Retinal pigment epithelial cell (primary cell): ENCODE results near the gene CAPN7.
A peak's percentile ranks its signal among the peaks of the same experiment; 100 is the strongest.

Source experiments
- DNase-seq: peaks from one replicate; pipeline ENCODE4 v3.0.0-alpha.2; 2010; ENCODE audit warnings: low read depth
- H3K4me3 ChIP-seq: 2 replicates; pipeline ENCODE4 v1.5.1; 2011; ENCODE audit warnings: mild to moderate bottlenecking, low read length, control low read depth, moderate library complexity
- TF ChIP-seq, protein P1 (sequence below): conservative IDR thresholded peaks from 2 replicates; pipeline ENCODE4 v1.5.1; 2011; ENCODE audit warnings: low read depth, low read length, control low read depth, inconsistent platforms

Gene CAPN7

DNA sequence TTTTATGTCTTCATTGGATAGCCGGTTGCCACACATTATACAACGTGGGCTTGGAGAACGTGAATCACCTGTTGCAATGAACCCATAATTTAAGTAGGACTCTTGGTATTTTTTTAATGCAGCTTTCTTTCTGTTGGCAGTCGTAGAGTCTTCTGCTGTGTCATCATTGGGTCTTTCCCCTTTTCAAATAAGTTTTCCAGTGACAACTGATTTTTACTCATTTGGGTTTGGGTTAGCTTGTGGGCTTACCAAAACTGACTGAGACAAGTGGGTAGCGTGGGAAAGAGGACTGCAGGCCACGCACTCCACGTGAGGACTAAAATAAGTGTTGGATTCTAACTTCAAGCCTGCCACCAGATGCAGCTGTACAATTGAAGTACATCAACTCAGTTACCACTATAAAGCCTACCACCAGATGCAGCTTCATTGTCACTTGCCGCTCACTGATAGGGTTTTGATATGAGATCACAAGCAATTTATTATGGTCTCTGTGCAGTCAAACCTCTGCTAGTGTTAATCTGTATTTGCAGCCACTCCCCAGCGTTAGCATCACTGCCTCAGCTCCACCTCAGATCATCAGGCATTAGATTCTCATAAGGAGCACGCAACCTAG lies 6.4 kb upstream of the CAPN7 start:
- H3K4me3 ChIP-seq = no peak overlapping the region
- TF ChIP-seq, protein P1, sequence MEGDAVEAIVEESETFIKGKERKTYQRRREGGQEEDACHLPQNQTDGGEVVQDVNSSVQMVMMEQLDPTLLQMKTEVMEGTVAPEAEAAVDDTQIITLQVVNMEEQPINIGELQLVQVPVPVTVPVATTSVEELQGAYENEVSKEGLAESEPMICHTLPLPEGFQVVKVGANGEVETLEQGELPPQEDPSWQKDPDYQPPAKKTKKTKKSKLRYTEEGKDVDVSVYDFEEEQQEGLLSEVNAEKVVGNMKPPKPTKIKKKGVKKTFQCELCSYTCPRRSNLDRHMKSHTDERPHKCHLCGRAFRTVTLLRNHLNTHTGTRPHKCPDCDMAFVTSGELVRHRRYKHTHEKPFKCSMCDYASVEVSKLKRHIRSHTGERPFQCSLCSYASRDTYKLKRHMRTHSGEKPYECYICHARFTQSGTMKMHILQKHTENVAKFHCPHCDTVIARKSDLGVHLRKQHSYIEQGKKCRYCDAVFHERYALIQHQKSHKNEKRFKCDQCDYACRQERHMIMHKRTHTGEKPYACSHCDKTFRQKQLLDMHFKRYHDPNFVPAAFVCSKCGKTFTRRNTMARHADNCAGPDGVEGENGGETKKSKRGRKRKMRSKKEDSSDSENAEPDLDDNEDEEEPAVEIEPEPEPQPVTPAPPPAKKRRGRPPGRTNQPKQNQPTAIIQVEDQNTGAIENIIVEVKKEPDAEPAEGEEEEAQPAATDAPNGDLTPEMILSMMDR = no peak
- DNase-seq = no peak

GRCh38 chr3:15204005-15204404 lies 2.0 kb upstream of the CAPN7 start:
- no peak overlapping the region for H3K4me3 ChIP-seq
- TF ChIP-seq, protein P1 = no peak
- DNase-seq = no peak

- no peak for DNase-seq
- H3K4me3 ChIP-seq = peak overlapping the region; percentile 66
- TF ChIP-seq, protein P1 = no peak
Observed at GRCh38 chr3:15205482-15205933, 538 bp upstream of the CAPN7 start.

DNA sequence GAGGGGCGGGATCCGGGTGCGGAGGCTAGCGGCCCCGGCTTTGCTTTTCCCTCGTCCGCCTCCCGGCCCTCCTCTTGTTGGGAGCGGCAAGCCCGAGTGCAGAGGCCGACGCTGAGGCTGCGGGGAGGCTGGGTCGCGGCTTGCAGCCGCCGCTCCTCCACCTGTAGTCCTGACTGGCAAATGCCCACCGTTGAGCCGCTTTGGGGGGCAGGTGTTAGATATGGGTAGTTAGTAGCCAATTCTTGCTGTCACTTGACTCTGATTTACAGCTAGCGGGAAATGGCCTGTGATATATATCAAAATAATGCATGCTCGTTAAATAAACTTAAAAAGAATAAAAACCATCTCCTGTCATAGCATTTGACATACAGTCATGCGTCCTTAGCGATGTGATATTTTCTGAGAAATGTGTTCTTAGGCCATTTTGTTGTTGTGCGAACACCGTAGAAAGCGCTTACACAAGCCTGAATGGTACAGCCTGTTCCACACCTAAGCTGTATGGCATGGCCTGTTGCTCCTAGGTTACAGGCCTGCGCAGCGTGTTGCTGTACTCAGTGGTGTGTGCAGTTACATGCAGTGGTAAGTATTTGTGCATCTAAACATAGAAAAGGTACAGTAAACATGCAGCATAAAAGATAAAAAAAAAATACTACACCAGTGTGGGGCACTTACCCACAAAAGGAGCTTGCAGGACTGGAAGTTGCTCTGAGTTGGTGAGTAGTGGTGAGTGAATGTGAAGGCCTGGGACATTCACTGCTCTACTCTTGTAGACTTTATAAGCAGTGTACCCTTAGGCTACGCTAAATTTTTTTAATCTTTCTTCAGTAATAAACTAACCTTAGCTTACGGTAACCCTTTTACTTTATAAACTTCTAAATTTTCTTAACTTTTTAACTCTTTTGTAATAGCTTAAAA lies 873 bp downstream of the CAPN7 start:
- TF ChIP-seq, protein P1 = no peak
- peak; percentile 34 for DNase-seq

DNA sequence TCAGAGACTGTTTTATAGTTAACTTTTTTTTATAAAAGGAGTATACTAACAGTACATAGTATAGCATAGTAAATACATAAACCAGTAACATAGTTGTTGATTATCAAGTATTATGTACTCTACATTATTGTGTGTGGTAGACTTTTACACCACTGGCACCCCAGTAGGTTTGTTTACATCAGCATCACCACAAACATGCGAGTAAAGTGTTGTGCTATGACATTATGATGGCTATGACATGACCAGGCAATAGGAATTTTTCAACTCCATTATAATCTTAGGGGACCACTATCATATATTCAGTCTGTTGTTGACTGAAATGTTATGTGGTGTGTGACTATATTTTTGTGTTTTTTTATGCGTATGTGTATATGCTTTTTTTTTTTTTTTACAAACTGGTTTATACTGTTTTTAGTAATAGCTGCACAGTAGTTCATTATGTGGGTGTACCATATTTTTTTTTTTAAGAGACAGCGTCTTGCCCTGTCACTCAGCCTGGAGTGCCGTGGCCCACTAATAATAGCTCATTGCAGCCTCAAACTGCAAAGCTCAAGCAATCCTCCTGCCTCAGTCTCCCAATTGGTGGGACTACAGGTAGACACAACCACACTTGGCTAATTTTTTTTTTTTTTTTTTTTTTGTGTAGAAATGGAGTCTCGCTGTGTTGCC lies 1.9 kb downstream of the CAPN7 start:
- H3K4me3 ChIP-seq = peak overlapping the region; percentile 77
- TF ChIP-seq, protein P1 = no peak
- DNase-seq = no peak

More for the DNA sequence above, 873 bp downstream of the CAPN7 start:
- peak overlapping the region; percentile 77 for H3K4me3 ChIP-seq

DNA sequence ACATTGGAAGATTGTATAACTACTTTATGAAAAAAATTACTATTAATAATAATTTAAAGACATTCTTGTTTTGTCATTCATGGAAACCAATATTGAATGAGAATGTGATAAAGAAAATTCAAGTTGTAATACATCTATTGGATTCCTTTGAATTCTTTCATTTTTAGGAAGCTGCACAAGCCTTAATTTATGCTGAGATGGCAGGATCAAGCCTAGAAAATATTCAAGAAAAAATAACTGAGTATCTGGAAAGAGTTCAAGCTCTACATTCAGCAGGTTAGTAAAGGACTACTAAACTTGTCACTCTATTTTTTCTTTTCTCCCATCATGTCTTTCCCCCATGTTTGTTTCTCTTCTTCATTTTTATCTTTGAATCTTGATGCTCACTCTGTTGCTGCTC lies 5.9 kb downstream of the CAPN7 start:
- no peak overlapping the region for H3K4me3 ChIP-seq
- no peak for DNase-seq
- TF ChIP-seq, protein P1 = no peak
